Stimulated activated CD4-positive, alpha-beta T cell treated with anti-CD3 and anti-CD28 coated beads, TNF-alpha, amount 100 ng/mL, for 48 hours (primary cell): ENCODE measurements around the gene SESTD1.
"Not testable (repeated sequence)": the region's sequence is repeated elsewhere in the genome, so short reads cannot be mapped to it uniquely, and the experiment has no call there.

ENCODE experiments used
- DNase-seq, 3 donors: peaks; one replicate each; pipeline ENCODE4 v3.0.0-alpha.2; 2020; ENCODE audit warnings: low read depth in 3 of 3

SESTD1 gene

GRCh38 chr2:179268277-179268925 lies 3.8 kb upstream of the SESTD1 start:
- DNase-seq, result peak in 1 of 3 donors; percentile 12

GRCh38 chr2:179266271-179266670 lies 1.6 kb upstream of the SESTD1 start:
- DNase-seq, result no peak

GRCh38 chr2:179265082-179265510 lies 464 bp upstream of the SESTD1 start:
- no peak for DNase-seq

DNA sequence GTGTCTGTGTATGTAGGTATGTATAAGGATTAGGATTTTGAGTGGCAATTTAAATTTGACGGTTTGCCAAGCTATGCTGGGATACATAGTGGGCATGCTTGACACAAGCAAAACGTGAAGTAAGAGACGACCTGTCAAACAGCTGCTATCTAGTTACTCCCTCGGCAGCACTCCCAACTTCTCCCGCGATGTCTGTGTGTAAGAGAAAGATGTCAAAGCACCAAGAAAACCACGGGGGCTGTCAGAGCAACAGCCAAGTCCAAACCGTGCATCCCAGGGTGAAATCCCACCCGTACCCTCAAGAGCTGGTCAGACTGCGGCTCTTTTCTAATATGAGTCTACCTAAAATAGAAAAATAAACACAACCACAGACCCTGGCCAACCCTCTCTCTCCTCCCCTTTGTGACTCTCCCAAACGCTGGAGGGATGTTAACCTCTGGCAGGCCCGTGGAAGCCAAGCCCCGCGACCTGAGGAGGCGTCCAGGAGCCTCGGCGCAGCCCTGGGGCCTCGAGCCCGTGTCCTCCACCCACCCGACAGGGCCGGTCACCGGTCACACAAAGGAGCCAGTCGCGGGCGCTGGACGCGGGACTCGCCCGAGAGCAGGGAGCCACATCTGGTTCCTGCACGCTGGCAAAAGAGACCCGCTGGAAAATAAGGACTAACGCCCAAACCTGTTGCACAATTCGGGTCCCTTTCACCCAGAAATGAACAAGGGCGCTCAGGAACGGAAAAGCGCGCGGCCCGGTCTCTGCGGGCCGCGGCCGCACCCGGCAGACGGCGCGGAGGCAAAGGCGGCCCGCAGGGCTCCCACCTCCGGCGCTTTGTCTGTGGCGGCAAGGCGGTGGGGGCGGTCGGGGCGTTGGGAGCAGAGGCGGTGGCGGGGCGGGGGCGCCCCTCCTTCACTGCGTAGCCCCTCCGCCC lies 925 bp downstream of the SESTD1 start:
- peak in 1 of 3 donors; percentile 9 for DNase-seq

GRCh38 chr2:179263015-179263414 lies 1.6 kb downstream of the SESTD1 start:
- no peak for DNase-seq

GRCh38 chr2:179262077-179262660 lies 2.5 kb downstream of the SESTD1 start:
- no peak for DNase-seq

DNA sequence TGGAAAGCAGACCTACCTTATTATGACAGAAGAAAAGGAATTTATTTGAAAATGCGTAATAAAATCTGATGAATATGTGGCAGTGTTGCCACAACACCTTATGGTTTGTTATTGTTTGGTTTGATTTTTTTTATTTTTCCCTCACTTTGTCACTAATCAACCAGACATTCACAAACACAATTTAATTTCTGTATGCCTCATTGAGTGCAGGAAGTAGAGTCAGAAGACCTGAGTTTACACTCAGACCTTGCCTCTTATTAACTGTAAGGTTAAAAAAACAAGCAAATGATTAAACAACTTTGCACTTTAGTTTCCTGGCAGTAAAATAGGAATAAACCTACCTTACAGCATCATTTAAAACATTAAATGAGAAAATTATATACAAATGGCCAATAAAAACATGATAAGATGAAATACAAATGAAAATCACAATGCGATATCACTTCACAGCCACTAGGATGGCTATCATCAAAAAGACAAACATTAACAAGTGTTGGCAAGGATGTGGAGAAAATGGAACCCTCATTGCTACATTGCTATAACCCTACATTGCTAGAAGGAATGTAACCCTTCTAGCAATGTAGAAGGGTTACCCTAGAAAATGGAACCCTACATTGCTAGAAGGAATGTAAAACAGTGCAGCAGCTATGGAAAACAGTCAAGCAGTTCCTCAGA lies 3.3 kb downstream of the SESTD1 start:
- no peak for DNase-seq

DNA sequence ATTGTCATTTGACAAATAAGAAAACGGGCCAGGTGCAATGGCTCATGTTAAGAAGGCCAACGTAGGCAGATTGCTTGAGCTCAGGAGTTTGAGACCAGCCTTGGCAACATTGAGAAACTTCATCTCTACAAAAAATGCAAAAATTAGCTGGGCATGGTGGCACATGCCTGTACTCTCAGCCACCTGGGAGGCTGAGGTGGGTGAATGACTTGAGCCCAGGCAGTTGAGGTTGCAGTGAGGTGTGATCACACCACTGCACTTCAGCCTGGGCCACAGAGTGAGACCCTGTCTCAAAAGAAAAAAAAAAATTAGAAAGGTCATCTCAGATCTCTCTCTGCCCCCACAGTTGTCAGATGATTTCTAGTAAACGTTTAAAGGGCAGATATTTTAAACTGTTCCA lies 4.4 kb downstream of the SESTD1 start:
- no peak for DNase-seq

GRCh38 chr2:179255129-179255528 lies 9.5 kb downstream of the SESTD1 start:
- no peak for DNase-seq

- DNase-seq, result no peak
Observed at GRCh38 chr2:179253226-179253625, 11.4 kb downstream of the SESTD1 start.

DNA sequence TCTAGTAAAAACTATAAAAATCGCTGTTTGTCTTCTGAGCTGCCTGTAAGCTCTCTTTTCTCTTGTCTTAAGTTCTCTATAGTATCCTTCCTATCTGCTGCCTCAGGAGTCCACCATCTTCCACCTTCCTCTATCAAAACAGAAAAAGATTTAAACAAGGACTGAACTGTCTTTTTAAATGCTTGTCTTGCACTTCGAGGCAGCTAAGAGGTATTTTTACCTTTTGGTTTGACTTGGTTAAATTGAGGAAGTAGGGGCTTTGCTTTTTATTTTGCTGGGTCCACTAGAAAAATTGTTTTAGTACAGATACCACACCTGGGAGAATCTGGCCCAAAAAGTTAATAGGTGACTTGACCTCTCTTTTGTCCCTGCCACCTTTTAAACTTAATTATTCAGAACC lies 12.2 kb downstream of the SESTD1 start:
- DNase-seq, result no peak

DNA sequence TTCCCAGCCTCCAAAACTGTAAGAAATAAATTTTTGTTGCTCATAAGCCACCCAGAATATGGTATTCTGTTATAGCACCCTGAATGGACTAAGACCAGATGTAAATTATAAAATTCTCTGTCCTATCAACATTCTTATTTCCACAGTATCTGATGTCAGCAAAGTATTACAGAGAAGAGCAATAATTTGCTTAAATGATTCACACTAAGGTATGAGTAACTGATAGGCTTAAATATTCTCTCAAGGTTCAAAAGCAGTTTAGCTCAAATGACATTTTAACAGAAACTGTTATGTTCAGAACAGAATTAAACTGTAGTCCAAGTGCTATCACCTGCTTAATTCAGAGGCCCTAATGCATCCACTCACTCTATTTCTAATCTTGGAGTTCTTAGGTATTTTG lies 12.8 kb downstream of the SESTD1 start:
- no peak for DNase-seq

DNA sequence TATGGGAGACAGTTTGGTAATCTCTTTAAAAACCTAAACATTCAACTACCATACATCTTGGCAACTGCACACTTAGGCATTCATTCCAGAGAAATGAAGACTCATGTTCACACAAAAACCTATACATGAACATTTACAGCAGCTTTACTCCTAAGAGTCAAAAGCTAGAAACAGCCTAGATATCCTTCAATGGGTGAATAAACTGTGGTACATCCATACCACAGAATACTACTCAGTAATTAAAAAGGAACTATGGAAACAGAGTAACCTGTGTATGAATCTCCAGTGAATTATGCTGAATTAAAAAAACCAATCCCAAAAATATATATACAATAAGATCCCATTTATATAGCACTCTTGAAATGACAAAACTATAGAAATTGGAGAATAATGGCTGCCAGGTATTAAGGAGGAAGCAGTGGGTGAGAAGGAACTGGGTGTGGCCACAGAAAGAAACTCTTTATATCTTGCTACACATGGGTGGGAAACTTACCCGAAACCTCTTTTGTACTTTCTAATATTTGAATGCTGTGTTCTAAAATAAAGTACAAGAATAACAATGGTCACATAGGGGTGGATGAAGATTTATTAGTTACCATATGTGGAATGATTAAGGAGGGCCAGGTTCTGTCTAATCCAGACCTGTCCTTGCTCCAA lies 13.7 kb downstream of the SESTD1 start:
- DNase-seq, result no peak

DNA sequence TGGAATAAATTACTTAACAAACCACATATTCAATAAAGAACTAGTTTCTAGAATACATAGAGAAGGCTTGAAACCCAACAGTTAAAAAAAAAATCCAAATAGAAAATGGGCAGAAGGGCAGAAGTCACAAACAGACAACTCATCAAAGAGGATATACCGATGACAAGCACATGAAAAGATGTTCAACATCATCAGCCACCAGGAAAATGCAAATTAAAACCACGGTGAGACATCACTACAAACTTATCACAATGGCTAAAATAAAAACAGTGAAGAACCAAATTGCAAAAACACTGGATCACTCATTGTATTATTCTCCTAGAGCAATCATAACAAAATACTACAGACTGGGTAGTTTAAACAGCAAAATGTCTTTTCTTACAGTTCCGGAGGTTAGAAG lies 14.5 kb downstream of the SESTD1 start:
- no peak for DNase-seq

- DNase-seq, result no peak
Observed at GRCh38 chr2:179248024-179248348, 16.6 kb downstream of the SESTD1 start.

- DNase-seq, result no peak
Observed at GRCh38 chr2:179247318-179248023, 17.2 kb downstream of the SESTD1 start.

- not testable (repeated sequence) for DNase-seq
Observed at GRCh38 chr2:179245843-179246242, 18.8 kb downstream of the SESTD1 start.

GRCh38 chr2:179243046-179243445 lies 21.6 kb downstream of the SESTD1 start:
- no peak for DNase-seq

DNA sequence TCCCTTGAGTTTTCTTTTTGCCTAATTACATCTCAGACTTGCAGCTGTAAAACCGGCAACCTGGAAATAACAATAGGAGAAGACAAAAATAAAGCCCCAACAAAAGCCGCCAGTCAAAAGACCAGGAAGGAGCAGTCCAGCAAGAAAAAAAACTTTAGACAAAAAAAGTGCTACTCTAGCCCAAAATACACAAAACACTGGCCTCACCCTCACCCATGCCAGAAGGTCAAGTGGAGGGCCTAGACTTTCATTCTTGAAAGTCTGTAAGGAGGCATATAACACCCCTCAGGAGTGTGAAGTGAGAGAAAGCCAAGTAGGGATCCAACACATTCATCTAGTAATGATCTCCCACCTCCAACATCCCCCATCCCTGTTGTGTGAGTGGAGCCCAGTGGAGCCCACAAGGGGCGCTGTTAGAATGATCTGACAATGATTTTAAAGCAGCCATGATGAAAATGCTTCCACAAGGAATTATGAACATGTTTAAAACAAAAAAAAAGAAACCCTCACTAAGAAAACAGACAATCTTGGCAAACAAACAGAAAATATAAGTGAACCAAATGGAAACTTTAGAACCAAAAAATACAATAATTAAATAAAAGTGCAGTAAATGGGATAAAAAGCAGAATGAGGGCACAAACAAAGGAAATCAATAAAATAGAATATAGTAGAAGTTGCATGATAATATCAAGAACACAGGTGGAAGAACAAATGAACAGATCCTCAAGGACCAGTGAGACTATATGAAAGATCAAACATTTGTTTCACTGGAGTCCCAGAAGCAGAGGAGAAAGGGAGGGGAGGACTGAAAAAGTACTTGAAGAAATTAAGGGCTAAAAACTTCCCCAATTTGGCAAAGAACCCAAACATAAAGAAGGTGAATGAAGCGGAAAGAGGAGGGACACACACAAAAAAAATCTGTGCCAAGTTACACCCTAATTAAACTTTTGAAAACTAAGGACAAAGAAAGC lies 23.9 kb downstream of the SESTD1 start:
- DNase-seq, result no peak

DNA sequence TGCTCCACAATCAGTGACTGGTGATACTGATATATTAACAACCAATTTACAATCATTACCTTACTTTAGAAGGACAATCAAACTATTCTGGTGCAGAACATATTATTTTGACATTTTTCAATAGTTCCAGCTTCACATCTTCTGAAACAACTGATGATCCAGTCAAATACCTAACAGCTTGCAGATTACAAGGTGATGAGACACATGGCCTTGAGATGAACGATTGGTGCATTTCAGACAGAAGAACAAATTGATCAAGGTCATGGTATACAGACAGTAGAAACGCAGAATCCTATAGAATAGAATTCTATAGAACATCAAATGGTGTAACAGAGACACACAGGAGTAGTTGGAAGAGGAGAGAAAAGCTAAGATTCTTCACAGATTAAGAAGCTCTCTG lies 24.8 kb downstream of the SESTD1 start:
- DNase-seq, result no peak
